MCF 10A (cell line): Measurements from ENCODE around the gene KIFC3. TPM values are rescaled to one million over a fixed set of nuclear protein-coding genes. Genes with fewer than 3 reads are reported as not detected.

ENCODE experiments used
- BruUV-seq: library from RNA; stranded (reverse); fragments of 400-500 nt; replicated peaks from 2 replicates; lab custom pipeline; 2021; lab: Mats Ljungman, UMichigan
- CTCF ChIA-PET: fragments of 300-600 bp; sonication (Branson Sonifier 250); formaldehyde crosslinking; extraction: SDS; loops from one replicate; lab custom pipeline; 2021; ENCODE audit warnings: antibody characterized with exemption, inconsistent platforms; lab: Yijun Ruan, JAX
- POLR2A ChIA-PET: fragments of 300-600, 350-650 bp; sonication (Branson Sonifier 250); formaldehyde crosslinking; extraction: SDS; loops from one replicate; lab custom pipeline; 2020; ENCODE audit warnings: antibody characterized with exemption, inconsistent platforms; lab: Yijun Ruan, JAX
- DNase-seq: peaks from one replicate; pipeline ENCODE4 v3.0.0-alpha.2; 2018; ENCODE audit not compliant: unreplicated experiment
- H3K27ac Mint-ChIP-seq: one replicate; pipeline ENCODE4 v1.8.0; 2022; ENCODE audit warnings: mild to moderate bottlenecking, low read depth, mixed read lengths; ENCODE audit not compliant: unreplicated experiment
- H3K27me3 Mint-ChIP-seq: one replicate; pipeline ENCODE4 v1.8.0; 2022; ENCODE audit warnings: mixed read lengths; ENCODE audit not compliant: insufficient read depth, unreplicated experiment
- H3K36me3 Mint-ChIP-seq: one replicate; pipeline ENCODE4 v1.8.0; 2022; ENCODE audit warnings: mild to moderate bottlenecking, moderate library complexity, mixed read lengths; ENCODE audit not compliant: insufficient read depth, unreplicated experiment
- H3K4me1 Mint-ChIP-seq: one replicate; pipeline ENCODE4 v1.8.0; 2022; ENCODE audit warnings: mixed read lengths; ENCODE audit not compliant: insufficient read depth, unreplicated experiment
- H3K4me3 Mint-ChIP-seq: one replicate; pipeline ENCODE4 v1.8.0; 2022; ENCODE audit warnings: mild to moderate bottlenecking, moderate library complexity, mixed read lengths; ENCODE audit not compliant: unreplicated experiment
- H3K9me3 Mint-ChIP-seq: one replicate; pipeline ENCODE4 v1.8.0; 2022; ENCODE audit warnings: mixed read lengths; ENCODE audit not compliant: unreplicated experiment
- CTCF ChIP-seq: fragments of 200-600 bp; IDR thresholded peaks from one replicate; pipeline ENCODE4 v1.8.0; 2022; ENCODE audit warnings: antibody characterized with exemption, mild to moderate bottlenecking; ENCODE audit not compliant: unreplicated experiment
- intact Hi-C: fragments of 100-400 bp; cut with micrococcal nuclease; formaldehyde crosslinking; loops from 2 replicates; pipeline ENCODE4 v1.14.1; 2022
- total RNA-seq: library from RNA; stranded (reverse); gene quantifications from 2 replicates; pipeline ENCODE4 v1.2.3, GENCODE V29; 2022

KIFC3 gene
- total RNA-seq, 1 experiment from 2014 or later = 120 TPM

- DNase-seq = no peak
- Mint-ChIP-seq H3K4me3 (no peak overlapping the region), H3K27ac (no peak overlapping the region), H3K9me3 (peaks cover 15% of the 10 kb centered on the region), H3K36me3 (no peaks in the 10 kb centered on the region), H3K27me3 (no peaks in the 10 kb centered on the region), H3K4me1 (peaks cover 12% of the 10 kb centered on the region)
- ChIA-PET POLR2A (no interaction called here), CTCF (no interaction called here)
- TF ChIP-seq CTCF = no peak
- no TSS peak for BruUV-seq
- intact Hi-C loops = no loop called here
Measured at GRCh38 chr16:57729182-57729484, 73.2 kb downstream of the KIFC3 start.

GRCh38 chr16:57728336-57729181, 73.7 kb downstream of the KIFC3 start:
- no peak for DNase-seq
- no peak overlapping the region for H3K4me3 Mint-ChIP-seq
- ChIA-PET POLR2A (interaction anchor here (0.5 kb wide), 1 partner anchor 285 kb away, joined by 3 read pairs; no protein-coding TSS in a partner anchor), CTCF (no interaction called here)
- no peaks in the 10 kb centered on the region for H3K27me3 Mint-ChIP-seq
- H3K27ac Mint-ChIP-seq = no peak overlapping the region
- intact Hi-C loops = no loop called here
- H3K36me3 Mint-ChIP-seq = no peaks in the 10 kb centered on the region
- H3K9me3 Mint-ChIP-seq = peaks cover 15% of the 10 kb centered on the region
- TF ChIP-seq CTCF = no peak
- H3K4me1 Mint-ChIP-seq = peaks cover 12% of the 10 kb centered on the region
- BruUV-seq = no TSS peak

- no TSS peak for BruUV-seq
Measured at GRCh38 chr16:57727610-57728009, 74.7 kb downstream of the KIFC3 start.

More at GRCh38 chr16:57727610-57728009, 74.7 kb downstream of the KIFC3 start:
- intact Hi-C loops = no loop called here
- no peaks in the 10 kb centered on the region for H3K27me3 Mint-ChIP-seq
- CTCF ChIA-PET = interaction anchor here (0.6 kb wide), 2 partner anchors 78 to 174 kb away, joined by 3 to 4 read pairs; no protein-coding TSS in a partner anchor
- H3K27ac Mint-ChIP-seq = no peak overlapping the region
- POLR2A ChIA-PET = interaction anchor here (0.5 kb wide), 1 partner anchor 286 kb away, joined by 3 read pairs; no protein-coding TSS in a partner anchor
- TF ChIP-seq CTCF = no peak
- no peaks in the 10 kb centered on the region for H3K36me3 Mint-ChIP-seq
- H3K4me1 Mint-ChIP-seq = peaks cover 12% of the 10 kb centered on the region
- no peak for DNase-seq
- peaks cover 15% of the 10 kb centered on the region for H3K9me3 Mint-ChIP-seq
- H3K4me3 Mint-ChIP-seq = no peak overlapping the region
